Daoy (cell line): ENCODE measurements around the gene HS6ST2. TPM values are rescaled to one million over a fixed set of nuclear protein-coding genes. Genes with fewer than 3 reads are reported as not detected.

Source experiments
- DNase-seq: peaks from one replicate; pipeline ENCODE4 v3.0.0-alpha.2; 2015; ENCODE audit warnings: low read depth
- total RNA-seq: library from RNA; depleted of rRNA; stranded (reverse); fragments of >200 nt; shearing (Covaris generic); gene quantifications from 2 replicates; pipeline ENCODE4 v1.2.3, GENCODE V29; 2014

The HS6ST2 gene
- total RNA-seq, 1 experiment from 2014 or later, result 10.1 TPM

DNA sequence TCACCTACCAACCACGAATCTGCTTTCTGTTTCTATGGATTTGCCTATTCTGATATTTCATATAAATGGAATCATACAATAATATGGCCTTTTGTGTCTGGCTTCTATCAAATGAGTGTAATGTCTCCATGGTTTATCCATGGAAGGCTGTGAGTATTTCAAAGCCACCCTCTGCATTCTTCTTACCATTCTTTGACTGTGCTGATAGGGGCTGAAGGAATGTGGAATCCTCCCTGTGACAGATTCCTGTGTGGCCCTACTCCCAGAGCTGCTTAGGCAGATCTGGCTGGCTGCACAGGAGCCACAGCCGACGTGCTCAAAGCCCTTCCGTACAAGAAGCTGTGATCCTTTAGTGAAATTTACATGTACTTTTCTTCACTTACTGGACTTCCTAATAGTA is 163.2 kb downstream of the HS6ST2 start:
- DNase-seq, result no peak

DNA sequence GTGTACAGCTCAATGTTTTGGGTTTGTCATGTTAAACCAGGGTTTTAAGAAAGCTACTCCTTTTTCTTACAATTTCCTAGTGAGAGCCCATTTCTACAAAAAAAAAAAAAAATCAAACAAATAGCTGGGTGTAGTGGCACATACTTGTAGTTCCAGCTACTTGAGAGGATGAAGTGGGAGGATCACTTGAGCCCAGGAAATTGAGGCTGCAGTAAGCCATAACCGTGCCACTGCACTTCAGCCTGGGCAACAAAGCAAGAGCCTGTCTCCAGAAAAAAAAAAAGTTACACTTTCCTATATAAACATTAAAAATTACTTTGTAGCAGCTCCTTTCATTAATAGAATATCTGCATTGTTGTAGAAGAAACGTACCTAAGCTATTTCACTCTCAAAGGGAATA is 166.7 kb downstream of the HS6ST2 start:
- DNase-seq, result no peak

DNA sequence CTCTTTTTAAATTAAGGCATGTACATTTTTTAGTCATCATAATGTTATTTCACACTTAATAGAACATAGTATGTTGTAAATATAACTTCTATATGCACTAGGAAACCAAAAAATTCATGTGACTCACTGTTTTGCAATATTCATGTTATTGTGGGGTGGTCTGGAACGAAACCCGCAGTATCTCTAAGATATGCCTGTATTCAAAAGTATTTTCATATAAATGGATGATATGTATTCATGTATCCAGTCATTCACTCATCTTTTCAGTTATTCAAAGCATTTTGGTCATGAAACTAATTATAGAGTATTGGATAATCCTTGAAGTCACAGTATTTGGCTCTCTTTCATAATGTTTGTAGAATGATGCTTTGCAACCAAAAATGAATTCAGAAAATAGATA is 168.1 kb downstream of the HS6ST2 start:
- DNase-seq, result no peak

DNA sequence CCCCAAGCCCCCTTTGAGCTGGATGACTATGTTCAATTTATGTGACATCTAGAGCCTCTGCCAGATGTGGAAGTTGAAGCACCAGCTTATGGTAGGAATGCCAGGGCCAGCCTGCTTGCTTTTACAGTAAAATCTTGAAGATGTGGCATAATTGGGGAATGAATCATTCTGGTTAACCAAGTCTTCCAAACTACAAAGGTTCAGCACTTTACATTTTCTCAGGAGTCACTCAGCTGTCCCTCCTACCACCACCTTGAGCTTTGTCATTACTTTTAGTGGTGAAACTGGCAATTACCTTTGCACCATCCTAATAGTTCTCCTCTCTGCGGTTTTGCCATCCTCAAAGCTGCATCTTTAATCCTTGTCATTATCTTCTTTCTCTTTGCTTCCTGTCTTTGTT is 172.2 kb downstream of the HS6ST2 start:
- DNase-seq, result peak; percentile 4

DNA sequence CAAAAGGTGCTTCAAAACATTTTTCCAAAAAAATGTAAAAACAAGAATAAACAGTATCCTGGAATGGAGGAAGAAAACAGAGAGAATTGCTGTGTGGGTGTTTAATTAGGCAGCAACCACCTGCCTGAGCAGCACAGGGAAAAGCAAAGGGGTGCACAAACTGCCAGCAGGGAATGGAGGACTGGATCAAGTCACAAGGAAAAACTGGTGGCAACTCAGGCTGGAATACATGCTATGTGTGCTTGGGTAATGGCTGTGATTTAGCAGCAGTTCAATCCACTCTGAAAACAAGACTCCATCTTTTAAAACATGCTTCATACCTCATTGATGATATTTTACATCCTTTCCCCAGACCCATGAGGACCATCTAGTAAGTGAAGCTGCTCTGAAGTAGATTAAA is 179.5 kb downstream of the HS6ST2 start:
- no peak for DNase-seq

DNA sequence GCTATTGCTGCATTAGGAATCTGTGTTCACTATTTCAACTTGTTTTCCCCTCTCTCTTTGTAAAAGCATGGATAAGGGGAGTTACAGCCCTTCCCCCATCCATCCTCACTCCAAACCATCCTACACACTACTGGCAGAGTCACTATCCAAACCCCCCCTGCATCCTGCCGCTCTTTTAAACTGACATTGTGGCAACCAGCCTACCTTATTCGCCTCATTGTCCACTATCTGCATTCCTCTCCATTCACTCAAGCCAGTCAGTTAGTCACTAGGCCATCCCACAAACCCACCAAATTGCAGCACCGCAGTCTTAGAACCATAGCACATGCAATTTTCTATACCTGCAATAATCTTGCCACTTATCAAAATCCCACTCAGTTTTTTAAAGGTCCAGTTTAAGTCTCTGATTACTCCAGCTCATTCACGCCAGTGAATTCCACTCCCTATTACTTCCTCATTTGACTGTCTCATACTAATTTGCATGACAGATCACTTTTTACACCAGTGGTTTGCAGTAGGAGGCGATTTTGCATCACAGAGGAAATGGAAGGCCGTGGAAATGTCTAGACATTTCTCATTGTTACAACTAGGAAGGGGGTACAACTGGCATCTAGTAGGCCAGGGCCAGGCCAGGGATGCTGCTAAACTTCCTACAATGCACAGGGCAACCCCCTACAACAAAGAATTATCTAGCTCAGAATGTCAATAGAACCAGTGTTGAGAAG is 181.8 kb downstream of the HS6ST2 start:
- DNase-seq, result no peak

DNA sequence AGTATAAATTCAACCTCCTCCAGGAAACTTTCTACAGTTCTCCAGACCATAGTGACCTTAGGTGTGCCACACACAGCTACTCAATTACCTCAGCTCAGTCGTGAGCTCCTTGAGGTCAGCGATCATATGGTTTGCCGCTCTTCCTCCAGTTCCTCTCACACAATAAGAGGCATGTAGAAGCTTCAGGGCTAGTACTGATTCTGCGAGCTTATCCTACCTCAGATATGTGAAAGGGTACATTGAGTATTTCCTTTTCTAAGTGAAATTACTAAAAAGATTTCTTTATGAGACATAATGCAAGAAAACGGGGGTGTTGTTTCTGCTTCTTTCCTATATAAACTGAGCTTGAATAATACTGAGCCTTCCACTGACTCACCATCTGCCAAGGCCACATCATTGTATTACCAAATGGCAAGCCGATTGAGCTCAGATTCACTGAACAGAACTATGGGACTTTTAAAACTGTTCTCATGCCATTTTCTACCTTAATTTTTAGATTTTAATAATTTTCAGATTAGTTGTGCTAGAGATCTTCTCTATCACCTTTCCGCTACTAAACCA is 183.1 kb downstream of the HS6ST2 start:
- no peak for DNase-seq

DNA sequence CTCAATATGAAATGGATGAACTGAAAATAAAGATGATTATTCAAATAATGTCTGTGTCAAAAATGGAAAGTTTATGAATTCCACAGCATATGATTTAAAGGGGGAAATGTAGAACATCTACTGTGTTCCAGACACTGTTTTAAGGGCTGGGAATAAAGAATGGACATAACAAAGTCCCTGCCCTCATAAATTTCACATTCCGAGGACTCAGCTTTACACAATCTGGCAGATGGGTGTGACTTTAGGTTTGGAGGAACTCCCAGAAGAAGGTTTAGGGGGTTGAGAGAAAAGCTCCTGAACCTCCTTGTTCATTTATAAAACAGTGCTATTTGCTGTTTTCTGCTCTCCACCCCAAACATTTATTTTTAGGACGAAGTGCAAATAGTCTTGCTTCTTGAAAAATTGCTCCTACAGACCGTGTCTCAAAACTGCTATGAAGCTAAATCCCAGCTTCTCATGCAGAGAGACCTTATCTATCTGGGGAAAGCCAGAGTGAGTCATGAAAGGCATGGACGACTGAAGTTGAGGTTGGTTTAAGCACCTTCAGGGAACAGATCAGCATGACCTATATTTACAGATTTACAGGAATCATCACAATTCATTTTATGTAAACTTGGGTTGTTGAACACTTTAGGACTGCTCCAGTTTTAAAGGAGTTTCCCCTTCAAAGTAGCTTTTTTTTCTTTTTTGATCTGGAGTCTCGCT is 184.3 kb downstream of the HS6ST2 start:
- DNase-seq, result peak; percentile 54

DNA sequence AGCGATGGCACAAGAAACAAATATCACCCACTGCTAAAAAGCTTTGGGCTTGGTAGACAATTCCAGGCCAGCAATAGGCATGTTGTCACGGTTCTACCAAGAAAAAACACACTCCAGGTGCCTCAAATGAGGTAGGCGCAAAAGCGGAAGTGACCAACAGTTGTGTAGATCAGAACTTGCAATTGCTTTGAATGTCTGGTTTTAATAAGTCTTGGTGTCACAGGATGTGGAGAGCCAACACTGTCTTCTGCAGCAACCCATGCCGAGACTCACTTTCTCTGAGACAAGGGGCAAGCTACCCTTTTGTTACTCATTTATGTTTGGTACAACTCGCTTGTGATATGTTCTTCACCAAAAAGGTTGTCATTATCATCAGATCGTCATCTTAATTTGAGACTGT is 188.8 kb downstream of the HS6ST2 start:
- DNase-seq, result no peak

DNA sequence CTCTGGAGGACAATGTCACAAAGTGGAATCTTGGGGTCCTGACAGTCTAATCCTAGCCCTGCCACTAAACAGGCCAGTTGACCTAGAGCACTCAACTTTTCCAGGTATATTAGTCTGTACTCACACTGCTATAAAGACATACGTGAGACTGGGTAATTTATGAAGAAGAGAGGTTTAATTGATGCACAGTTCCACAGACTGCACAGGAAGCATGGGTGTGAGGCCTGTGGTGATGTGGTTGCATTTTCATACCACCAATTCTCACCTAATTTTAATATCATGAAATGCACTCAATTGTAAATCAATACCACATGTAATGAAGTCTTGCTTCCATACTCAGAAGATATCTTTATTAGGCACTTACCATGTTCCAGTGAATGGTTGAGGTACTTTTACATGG is 192.0 kb downstream of the HS6ST2 start:
- DNase-seq, result no peak

DNA sequence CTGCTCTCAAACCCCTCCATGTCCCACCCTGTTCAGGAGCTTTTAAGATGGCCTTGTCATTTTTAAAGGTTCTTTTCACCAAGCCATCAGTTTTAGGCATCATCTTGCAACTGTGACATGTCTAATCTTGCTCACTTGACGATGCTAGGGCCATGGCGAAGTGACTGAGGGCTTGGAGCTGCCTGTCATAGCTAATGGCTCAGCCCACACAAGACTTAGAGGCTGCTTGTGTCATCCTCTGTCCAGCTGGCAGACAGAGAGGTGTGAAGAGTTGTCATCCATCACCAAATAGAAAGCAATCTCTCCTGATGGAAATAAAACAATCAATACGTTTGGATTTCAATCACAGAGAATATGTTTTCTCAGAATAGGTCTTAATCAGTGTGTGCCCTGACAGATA is 194.9 kb downstream of the HS6ST2 start:
- DNase-seq, result no peak

DNA sequence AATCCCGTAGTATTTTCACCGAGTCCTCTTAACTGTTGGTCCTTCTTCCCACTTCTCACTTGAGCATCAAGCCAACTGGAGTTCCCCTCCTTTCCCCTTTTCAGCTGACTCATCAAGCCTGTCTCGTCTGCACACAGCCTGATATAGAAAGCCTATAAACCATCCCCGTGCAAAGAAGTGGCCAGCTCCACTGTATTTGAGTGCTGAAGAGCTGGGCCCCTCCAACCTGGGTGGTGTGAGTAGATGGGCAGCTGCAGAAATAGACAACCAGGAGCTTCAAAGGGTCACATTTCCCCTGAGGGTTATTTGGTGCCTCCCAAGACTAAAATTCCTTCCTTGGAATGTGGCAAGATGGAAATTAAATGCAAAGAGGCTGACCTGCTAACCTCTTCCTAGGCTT is 199.7 kb downstream of the HS6ST2 start:
- peak; percentile 12 for DNase-seq

DNA sequence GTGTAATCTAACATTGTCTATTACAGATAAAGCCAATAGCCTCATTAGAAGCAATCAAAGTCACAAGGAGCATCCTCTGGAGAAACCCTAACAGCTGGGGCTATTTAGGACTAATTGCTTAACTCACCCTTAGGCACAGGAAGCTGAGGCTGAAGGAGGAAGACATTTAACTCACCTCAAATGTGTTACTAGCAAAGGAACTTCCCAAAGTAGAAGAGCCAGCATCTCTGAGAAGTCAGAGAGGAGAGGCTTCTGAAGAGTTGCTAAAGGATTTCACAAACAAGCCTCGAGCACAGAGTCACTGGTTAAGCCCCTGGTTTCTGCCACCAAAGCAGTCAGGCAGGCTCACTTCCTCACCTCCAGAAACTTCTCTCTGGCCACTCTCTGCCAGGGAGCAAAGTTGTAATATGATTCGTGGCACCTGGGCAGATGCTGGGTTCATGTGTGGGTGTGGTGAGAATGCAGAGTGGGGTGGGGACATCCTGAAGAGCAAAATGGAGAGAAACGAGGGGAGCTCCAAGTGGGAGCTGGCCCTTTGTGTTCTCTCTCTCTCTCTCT is 201.3 kb downstream of the HS6ST2 start:
- DNase-seq, result no peak

DNA sequence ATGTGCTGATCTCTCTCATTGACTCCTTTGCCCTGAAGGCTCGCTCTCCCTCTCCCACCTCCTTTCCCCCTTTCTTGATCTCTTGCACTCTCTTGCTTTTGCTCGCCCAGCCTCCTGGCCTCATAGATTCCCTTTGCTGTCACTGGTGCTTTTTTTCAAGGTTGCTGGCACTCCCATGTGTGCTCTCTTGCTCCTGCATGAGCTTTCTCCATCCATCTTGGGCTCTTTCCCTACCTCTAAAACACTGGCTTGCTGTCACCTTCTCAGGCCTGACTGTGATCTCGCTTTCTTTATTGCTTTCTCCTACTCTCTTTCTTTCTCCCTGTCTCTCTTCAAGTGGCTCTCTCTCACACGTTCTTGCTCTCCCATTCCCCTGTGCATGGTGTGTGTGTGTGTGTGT is 202.0 kb downstream of the HS6ST2 start:
- no peak for DNase-seq

DNA sequence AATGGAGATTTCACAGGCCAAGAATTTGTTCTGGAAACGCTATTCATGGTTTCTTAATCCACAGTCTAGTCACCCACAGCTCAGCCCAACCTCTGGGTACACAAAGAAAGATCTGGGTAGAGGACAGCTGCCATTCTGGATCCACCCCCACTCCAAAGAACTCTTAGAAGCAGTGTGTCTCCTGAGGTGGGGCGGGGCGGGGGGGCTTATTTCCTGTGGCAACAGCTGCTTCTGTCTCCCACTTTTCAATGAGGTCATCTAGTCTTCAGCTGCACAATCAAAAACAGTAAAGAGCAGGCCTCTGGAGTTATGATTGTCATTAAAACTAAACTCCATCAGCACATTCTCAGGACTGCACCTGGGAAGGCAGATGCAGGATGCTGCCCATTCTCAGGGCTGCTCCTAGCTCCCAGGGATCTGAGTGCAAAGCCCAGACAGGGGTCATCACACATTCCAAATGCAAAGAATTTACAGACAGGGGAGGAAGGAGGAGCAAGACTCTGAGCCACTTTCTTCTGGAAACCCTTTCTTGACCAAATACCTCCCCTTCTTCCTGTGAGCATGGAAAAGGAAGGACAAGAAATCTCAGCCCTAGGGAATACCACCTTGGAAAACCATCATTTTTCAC is 207.3 kb downstream of the HS6ST2 start:
- no peak for DNase-seq

DNA sequence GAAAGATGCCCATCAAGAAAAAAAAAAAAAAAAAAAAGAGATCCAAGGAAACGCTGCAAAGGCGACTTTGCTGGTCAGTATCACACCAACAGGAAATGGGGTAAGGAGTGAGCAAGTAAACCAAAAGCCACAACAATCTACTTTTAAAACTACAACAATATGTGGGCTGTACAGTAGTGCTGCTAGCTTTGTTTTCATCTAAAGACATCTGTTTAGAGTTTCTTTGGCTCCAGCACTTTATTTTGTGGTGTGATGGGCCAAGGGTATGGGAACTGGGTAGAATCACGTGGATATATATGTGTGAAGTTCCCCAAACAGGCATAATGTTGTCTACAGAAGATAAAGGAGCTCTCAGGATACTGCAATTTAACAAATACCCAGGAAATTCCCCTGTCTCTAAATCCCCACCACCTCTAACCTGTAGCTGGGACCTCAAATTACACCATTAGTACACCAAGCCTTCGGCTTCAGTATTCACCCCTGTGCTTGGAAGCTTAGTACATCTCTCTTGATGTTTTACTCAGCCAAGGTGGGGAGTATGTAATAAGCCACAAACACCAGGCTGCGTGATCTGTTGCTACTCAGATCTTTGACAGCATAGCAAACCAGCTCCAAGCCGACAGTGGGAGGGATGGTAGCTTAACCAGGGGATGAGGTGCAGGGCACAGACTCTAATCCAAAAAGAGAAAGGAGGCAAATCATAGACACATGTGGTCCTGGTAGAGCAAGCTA is 207.9 kb downstream of the HS6ST2 start:
- DNase-seq, result no peak

DNA sequence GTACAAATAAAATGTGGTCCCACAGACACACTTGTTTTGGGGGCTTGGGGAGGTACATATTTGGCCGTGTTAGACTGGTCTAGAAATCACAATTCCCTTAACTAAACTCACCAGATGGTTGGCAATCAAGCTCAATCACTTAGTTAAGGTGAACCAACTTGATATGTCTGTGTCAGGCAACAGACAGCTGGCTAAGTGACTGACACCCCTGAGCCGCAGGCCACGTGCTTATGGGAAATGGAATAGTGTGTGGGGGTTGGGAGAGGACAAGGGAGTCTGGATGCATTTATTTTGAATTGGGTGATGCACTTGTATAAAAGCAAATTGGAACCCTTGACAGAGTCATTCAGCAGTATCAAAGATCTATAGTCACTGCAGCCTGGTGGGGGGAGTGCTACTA is 209.0 kb downstream of the HS6ST2 start:
- no peak for DNase-seq

DNA sequence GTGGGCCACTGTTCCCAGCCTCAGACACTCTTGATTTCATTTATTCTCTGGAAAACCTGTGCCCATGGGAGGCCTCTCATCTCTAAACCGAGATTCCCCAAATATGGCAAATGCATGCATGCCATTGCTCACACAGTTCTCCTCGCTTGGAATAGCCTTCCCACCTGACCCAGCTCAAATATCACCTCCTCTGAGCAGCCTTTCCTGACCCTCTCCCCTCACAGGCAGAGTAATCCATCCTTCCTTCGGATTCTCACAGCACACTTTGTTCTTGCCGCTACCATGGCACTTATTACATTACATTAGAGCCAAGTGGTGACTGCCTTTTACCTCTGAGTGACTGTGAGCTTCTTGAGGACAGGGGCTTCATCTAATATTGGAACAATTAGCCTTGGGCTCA is 209.5 kb downstream of the HS6ST2 start:
- DNase-seq, result no peak

DNA sequence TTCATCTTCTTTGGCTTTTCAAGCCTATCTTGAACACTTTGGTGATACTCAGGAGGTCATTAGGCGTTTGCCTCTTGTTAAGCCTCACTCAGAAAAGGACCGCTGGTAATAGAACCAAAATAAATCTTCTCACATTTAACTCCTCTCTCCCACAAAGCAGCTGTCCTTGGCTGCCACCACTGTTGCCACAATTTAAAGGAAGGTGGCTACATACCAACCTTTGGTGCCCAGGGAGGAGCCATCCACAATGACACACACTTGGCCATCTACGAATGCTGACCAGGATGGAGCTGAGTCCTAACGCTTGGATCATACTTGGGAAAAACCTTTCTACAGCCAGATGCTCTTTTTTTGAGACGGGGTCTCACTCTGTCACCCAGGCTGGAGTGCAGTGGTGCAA is 210.2 kb downstream of the HS6ST2 start:
- no peak for DNase-seq

DNA sequence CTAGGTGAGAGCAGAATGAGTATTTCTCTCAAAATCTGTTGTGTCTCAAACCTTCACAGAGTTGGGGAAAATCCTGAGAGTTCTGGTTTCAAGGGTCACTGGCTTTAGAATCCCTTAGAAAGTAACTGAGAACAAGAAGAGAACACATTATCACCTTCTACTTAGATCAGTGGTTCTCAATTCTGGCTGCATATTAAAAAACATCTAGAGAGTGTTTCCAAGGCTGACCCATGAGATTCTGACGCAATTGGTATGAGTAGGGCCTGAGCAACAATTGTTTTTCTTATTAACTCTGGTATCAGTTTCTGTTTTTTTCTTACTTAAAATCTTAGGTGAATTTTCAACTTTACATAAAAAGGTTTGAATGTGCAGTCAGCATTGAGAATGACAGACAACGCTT is 212.8 kb downstream of the HS6ST2 start:
- DNase-seq, result no peak

DNA sequence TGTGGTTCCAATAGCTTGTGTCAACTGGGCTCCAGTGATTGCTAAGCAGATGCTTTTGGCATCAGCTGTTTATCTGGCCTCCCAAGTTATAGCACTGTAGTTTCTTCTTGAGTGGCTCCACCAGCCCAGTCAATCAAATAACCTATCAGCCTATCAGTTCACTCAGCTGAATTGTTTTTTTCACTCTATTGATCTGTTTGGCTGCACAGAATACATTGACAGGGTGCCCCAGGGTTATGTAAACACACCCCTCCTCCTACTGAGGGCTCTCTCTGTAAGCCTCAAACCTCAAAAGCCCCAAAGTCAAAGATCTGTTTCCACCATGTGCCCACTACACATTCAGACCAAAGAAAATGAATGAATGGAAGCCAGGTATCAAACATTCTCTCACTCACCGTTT is 214.0 kb downstream of the HS6ST2 start:
- no peak for DNase-seq

DNA sequence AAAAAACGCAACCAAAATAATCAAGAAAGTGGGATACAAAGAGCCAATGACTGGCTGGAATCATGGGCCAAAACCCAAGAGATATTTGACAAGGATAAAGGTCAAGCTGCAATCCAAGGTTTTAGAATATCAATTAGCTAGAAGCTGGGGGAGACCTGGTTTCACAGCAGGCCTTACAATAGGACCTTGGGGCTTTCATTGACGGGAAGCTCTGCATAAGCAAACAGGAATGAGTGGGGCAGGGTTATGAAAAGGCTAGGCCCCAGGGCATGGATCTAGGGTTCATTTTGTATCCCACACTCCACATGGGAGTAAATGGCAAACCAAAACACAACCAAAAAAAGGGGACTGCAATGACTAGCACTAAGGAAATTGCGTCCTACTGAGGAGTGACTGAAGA is 215.3 kb downstream of the HS6ST2 start:
- no peak for DNase-seq
